GM21360 (cell line): ENCODE results near the gene NUMA1.

Experiments used
- ATAC-seq: cut with Tn5 transposase; IDR thresholded peaks from one replicate; pipeline ENCODE4 v1.9.1; 2021; ENCODE audit warnings: mild to moderate bottlenecking, moderate library complexity; ENCODE audit not compliant: unreplicated experiment

Gene NUMA1

GRCh38 chr11:72102162-72102561 lies 21.8 kb upstream of the NUMA1 start:
- no peak for ATAC-seq

DNA sequence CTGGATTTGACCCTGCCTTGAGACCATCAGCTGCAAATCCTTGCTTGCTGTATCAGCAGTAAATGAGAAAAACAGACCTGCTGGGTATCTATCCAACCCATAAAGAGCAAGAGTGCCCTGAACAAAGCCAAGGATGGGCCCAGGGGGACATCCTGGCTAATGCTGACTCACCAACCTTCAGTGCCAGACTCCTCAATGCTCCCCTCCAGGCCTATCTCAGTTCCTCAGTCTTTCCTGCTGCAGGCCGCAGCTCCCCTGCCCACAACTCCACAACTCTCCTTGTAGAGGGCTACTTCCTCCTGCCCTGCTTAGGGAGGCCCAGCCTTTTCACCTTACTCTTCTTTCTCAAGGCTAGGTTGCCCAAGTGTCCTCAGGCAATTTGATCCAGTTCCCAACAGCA lies 20.1 kb upstream of the NUMA1 start:
- ATAC-seq: no peak

DNA sequence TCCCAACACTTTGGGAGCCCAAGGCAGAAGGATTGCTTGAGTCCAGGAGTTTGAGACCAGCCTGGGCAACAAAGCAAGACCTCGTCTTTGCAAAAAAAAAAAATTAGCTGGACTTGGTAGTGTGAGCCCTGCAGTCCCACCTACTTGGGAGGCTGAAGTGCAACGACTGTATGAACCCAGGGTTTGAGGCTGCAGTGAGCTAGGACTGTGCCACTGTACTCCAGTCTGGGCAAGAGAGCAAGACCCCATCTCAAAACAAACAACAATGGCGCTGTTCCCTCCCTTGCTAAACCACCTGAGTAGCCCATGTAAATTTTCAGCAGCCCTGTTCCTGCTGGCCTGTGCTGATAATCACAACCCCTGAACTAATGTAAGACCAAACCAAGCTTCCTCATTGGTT lies 19.7 kb upstream of the NUMA1 start:
- no peak for ATAC-seq

DNA sequence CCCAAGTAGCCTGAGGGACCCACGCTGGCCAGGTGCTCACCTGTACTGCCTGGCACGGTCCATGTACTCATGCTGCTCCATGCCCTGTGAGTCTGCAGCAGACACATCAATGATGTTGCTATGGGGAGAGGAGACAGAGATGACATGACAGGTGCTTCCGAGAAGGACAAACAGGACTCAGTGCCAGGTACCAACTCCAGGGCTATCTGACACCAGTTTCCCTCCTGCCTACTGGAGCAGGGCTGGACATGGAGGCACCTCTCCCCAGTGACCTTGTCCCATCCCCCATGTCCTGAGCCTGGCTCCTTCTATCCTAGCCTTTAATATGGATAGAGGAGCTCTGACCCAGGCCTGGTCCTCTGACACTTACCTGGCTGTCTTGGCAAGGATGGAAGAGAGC lies 18.4 kb upstream of the NUMA1 start:
- ATAC-seq: no peak

- peak; percentile 59 for ATAC-seq
Measured at GRCh38 chr11:72091292-72091691, 10.9 kb upstream of the NUMA1 start.

DNA sequence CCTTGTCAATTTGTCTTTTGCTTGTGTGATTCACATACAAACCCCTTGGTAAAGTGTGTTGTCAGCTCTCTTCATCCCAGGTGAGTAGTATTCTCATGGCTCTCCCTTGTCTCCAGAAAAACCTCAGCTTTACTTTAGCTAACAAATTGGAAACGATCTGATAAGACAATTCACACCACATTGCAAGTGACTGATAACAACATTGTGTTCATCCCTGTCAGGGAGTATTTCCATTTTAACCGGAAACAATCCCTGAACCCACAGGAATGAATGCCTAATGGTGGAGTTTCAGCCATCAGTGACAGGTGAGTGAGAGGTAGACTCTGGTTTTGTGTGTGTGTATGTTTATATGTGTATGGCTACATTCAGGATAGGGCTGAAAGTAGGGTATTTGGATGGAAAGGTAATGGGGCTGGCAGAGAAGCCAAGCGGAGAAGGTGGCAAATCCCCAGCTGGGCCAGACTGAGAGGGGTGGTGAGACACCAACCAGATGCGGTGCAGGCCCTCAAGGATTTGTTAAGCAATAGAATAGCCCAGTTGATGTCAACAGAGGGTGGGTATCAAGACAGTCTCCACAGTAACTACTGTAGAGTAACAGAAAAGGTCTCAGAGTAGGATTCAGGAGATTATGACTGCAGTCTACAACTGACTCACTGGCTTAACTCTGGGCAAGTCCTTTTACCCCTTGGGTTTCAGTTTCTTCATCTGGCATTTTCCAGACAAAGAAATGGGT lies 7.9 kb upstream of the NUMA1 start:
- no peak for ATAC-seq

DNA sequence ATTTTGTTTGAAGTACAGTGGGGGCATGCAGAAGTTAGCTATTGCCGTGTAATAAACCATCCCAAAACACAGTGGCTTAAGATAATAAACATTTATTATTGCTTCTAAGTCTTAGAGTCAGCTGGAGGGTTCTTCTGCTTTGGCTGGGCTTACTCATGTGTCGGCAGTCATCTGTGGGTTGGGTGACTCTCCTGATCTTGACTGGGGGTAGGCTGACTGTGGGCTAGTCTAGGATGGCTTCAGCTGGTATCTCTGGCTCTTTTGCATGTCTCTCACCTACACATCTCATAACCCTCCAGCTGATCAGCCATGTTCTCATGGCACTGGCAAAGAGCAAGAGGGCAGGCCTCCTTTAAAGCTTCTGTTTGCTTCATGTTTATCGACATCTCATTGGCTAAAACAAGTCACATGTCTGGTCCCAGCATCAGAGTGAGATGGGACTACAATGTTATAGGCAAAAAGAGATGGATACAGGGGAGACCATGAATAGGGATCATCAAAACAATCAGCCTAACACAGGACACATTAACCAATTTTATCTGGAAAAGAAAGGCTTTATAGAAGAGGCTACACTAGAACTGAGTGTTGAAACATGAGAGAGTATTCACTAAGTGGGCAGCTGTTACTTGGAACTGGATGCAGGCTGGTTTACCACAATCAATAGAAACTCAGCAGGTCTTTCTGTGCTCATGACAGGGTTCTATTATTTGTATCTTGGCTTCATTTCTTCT lies 5.4 kb upstream of the NUMA1 start:
- no peak for ATAC-seq

DNA sequence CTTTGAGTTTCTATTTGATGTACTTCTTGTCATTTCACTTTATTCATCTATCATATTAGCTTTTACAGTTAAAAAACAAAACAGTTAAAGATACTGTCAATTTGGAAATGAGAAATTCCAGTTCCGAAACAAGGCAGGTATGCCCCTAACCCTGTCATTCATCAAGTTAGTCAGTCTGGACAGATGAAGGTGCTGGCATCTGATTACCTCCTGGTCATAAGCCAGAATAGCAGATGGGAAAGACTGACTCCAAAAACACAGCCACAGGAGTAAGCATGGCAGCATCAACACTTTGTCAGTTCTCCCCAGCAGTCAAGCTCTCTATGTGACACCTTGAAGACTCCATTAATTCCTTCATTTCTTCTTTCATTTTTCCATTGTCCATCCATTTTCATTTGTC lies 4.6 kb upstream of the NUMA1 start:
- no peak for ATAC-seq

DNA sequence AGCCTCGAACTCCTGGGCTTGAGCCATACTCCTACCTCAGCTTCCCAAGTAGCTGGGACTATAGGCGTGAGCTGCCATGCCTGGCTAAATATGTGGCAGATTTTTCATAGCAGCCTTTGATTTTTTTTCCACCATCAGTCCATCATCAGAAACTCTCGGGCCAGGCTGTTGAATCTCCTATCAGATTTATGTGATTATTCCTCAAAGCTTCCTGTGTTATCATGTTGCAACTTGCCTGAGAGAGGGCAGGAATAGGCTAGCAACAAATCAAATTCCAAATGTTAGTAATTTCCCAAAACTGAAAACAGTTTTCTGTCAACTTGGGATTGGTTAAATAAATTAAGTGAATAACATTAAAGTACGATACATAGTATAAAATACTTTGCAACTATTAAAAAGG lies 3.7 kb upstream of the NUMA1 start:
- no peak for ATAC-seq

- no peak for ATAC-seq
Measured at GRCh38 chr11:72083414-72083813, 3.1 kb upstream of the NUMA1 start.

DNA sequence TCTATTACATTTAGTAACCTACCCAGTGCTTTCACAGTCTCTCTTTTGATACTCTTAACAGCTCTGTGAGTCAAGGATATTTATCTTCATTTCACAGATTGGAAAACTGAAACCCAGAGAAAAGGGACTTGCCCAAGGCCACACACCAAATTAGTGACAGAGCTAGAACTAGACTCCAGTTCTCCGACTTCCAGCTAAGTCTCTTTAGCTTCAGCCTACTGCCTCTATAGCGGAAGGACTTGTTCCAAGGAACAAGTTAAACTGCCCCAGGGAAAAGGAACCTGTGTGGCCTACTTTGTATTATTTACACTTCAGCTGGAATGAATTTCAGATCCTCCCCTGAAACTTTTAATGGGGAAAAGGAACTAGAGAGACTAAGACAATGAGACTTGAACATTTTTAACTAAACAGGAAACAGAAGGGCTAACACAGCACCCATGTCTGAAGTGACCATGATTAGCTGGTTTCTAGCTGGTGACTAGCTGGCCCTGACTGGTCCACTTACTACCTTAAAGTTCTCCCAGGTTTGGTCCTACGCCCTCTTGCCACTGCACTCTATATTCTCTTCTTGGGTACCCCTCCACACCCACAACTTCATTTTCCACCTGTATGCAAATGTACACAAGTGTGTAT lies 1.6 kb upstream of the NUMA1 start:
- no peak for ATAC-seq

- ATAC-seq: no peak
Measured at GRCh38 chr11:72081184-72081644, 872 bp upstream of the NUMA1 start.

- no peak for ATAC-seq
Measured at GRCh38 chr11:72079819-72080325, 470 bp downstream of the NUMA1 start.

DNA sequence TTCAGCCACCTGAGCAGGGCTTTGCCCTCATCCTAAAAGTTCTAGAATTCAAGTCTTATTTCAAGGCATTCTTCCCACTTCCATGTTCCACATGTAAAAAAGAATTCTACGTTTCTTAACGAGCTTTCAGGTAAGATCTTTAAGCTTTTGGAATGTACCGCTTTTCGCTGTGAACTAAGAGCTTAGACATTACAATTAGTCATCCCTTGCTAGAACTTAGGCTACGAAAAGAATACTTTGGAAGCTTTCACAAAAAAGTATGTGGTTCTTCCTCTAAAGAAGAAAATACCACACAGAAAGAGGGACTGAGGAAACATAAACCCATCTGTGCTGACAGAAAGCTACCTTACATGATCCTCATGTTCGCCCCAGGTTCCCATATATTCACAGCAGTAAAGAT lies 1.9 kb downstream of the NUMA1 start:
- no peak for ATAC-seq

- no peak for ATAC-seq
Measured at GRCh38 chr11:72075756-72076155, 4.6 kb downstream of the NUMA1 start.

GRCh38 chr11:72075109-72075508 lies 5.2 kb downstream of the NUMA1 start:
- ATAC-seq: no peak

DNA sequence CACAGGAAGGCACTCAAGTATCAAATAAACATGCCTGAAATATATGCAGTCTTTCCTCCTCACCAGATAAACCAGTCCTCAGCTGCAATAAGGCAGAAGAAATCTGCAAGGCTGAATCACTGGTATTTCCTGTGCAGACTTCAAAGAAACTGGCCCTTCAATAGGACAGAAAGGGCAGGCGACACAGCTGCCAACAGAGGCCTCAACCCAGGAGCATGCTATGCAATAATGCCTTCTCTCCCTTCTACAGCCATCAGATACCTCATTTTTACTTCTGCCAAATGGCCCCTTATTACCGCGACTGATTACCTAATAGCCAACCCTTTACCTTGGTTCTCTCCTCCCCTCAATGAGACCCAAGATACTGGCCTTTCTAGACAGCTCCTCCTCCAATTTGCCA lies 8.0 kb downstream of the NUMA1 start:
- no peak for ATAC-seq

- ATAC-seq: no peak
Measured at GRCh38 chr11:72070491-72070890, 9.9 kb downstream of the NUMA1 start.

DNA sequence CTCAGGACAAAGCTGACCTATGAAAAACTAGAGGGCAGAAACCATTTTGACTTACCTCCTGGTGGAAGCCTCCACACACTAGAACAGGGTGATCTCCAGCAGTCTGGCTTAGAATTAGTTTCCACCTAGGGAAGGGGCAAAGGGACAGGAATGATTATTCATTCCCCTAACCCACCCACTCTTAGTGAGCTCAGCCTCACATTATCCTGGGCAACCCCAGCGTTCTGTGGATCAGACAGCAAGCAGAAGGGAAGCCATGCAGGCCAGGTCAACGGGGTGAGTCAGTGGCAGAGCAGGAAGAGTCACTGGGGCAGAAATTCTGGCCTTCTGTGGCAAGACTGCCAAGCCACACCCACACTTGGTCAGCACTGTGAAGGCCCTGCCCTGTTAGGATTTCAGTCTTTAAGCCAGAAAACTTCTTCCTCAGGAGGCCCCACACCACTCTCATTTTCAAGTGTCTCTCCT lies 10.5 kb downstream of the NUMA1 start:
- ATAC-seq: peak; percentile 62

DNA sequence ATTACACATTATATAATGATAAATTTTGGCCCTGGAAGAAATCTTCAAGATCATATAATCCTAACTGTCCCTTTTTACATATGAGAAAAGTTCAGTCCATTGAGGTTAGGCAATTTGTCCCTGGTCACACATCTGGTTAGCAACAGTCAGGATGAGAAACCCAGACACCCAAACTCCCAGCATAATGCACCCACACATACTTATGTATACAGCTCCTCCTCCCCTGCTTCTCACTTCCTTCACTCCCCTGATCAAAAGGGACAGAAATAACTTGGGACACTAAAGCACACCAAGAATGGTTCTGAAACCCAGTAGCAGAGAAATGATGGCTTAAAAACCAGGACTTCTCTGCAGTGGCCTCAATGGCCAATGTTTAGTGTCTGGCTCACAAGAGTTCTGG lies 11.1 kb downstream of the NUMA1 start:
- no peak for ATAC-seq

DNA sequence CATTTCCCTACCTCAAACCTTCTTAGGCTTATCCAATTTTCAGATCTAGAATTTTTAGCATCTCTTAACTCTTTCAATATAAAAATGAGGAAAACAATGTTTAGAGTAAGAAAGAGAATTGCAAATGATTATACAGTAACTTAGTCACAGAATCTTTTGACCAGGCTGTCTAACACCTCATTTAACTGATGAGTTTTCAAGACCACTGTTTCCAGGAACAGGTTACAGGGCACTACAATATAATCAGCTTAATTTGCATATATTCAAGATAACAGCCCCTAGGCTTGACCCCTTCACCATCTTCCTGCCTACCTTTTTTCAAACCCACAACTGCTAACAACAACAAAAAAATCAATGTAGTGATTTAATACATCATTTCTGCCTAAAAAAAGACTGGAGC lies 12.7 kb downstream of the NUMA1 start:
- no peak for ATAC-seq

DNA sequence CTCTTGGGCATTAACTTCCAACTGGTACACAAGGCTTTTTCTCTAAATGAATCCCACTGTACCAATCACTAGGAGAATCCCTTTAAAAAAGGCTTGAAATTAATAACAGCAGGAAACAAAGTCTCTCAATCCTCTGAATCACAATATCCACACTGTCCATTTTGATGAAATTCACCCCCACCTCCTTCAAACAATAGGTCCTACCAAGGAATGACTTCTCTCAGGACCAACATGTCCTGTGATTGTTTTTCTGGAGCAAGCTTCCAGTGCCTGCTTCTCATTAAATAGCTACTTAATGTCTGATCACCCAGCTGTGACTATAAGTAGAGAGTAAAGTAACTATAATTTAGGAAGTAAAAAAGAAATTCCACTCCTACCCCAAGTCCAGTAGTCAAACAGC lies 13.1 kb downstream of the NUMA1 start:
- ATAC-seq: no peak
